NCI-H146 treated with DMSO at 0.1 percent for 48 hours (cell line): ENCODE measurements around the gene SOS2.

Experiments
- DNase-seq: peaks from one replicate; lab custom pipeline; 2025; ENCODE audit not compliant: unreplicated experiment; lab: John Stamatoyannopoulos, UW

The SOS2 gene

GRCh38 chr14:50116966-50117365, 114.4 kb downstream of the SOS2 start:
- peak; percentile 47 for DNase-seq

GRCh38 chr14:50116181-50116956, 115.0 kb downstream of the SOS2 start, which contains the start of gene VCPKMT:
TSS of gene VCPKMT (minus strand) at chr14:50116572. CDS start at chr14:50116552, 20 bp downstream.
- DNase-seq: peak; percentile 81

- no peak for DNase-seq
These were observed 117.9 kb downstream of the SOS2 start for GRCh38 chr14:50113381-50114035.

GRCh38 chr14:50110323-50111037, 120.9 kb downstream of the SOS2 start:
- DNase-seq: no peak

- DNase-seq: no peak
These were observed 122.0 kb downstream of the SOS2 start for GRCh38 chr14:50109342-50109741.

- DNase-seq: no peak
These were observed 123.5 kb downstream of the SOS2 start for GRCh38 chr14:50107850-50108249.

GRCh38 chr14:50106178-50106577, 125.2 kb downstream of the SOS2 start:
- no peak for DNase-seq

GRCh38 chr14:50103558-50103957, 127.8 kb downstream of the SOS2 start:
- DNase-seq: no peak

GRCh38 chr14:50101417-50101816, 130.0 kb downstream of the SOS2 start:
- no peak for DNase-seq

DNA sequence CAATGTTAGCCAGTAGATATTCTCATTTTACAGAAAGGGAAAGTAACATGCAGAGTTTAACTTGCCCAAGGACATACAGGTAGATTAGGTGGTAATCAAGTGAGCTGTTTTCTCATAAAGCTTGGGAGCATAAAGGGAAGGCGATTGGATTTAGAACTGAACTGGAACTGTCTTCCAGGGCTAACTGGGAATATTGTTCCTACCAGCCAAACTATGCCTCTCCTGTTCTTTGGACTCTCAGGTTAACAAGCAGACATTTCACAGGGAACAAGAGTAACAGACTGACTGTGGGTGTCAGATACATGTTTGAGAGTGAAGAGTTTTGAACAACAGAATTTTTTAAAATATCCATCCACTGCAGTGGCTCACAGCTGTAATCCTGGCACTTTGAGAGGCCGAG, 130.6 kb downstream of the SOS2 start:
- DNase-seq: no peak

GRCh38 chr14:50099335-50099734, 132.0 kb downstream of the SOS2 start:
- no peak for DNase-seq

DNA sequence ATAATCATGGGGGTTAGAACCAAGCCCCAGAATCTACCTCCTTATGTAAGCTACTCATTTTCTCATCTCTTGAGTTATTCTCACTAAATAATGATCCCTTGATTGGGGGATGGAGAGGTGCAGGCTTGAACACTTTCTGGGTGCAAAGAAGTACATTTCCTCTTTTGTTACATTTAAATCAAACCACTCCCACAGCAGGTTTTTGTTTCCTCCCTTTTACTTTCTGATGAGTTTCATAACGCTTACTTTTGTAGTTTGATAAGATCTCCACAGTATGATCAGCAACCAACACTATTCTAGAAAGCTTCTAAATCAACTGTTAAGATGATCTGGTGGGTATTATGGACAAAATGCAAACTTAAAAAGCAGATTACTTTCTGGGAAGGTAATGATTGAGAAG, 135.5 kb downstream of the SOS2 start:
- DNase-seq: no peak

DNA sequence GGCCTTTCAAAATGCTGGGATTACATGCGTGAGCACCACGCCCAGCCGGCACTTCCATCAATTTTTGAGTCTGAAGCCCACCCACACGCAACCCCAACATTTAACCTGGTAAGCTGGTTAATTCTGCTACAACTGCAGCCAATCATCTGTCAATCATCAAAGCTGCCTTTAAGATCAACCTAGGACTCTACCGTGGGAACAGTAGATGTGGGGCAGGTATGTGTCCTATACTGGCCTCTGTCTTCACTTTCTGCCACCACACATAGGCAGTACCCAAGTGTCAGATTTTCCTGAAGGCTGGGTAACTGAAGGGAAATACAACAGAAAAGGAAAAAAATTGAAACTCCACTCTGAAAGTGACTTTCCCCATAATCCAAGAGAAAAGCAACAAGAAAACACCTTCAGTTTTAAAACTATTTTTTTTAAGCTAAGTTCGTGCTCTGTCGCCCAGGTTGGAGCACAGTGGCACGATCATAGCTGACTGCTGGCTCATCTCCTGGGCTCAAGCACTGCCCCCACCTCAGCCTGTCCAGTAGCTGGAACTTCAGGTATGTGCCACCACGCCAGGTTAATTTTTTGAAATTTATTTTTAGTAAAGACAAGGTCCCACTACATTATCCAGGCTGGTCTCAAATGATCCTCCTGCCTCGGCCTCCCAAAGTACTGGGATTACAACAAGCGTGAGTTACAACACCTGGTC, 137.2 kb downstream of the SOS2 start:
- no peak for DNase-seq

- DNase-seq: no peak
These were observed 137.9 kb downstream of the SOS2 start for GRCh38 chr14:50093496-50093895.

DNA sequence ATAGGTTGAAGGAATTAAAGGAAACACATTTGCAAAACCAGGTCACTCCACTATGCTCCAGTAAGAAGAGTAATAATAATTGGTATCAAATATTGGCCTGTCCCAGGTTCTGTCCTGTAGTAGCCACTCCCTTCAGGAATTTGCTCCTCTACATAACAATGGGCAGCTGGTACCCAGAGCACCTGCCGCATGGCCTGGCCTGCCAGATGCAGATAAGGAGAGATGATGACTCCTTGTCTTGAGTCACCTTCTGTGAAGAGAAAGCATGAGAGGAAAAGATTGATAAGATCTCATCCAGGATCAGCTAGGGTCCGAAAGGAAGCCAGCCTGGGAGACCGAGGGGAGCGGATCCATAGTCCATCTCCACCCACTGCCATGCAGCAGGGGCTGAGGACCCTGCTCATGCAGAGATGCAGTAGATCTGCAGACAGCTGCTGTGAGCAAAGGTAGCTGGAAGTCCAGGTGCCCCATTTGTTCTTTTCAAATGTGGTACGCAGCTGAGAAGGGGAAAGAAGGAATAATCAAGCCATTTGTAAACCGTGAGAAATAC, 139.3 kb downstream of the SOS2 start:
- no peak for DNase-seq

DNA sequence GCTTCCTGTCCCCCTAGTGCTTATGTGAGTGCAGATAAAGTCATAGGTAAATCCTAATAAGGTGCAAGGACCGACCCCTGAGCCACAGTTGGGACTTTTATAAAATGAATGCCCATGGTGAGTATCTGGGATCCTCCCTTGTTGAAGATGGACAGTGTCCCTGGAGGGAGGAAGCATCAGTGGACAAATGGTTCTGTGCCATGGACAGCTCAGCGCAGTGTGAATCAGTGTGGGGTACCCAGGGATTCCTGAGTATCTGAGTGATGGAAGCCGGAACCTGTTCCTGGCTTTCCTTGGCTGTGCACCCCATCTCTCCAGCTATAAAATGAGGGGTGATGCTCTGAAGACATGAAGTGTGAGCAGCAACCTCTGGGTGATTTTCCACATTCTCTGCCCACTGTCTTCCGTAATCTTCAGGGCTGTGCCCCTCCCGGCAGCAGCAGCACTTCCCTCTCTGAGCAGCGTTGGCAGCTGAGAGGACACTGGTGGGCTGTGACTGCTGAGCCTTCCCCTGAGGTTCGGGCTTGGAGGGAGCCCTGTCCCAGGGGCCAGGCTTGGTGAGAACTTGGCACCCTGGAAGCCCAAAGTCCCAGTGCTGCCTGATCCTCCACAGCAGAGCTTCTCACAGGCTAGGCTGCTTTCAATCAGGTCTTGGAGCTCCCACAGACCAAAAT, 140.0 kb downstream of the SOS2 start:
- DNase-seq: no peak

- no peak for DNase-seq
These were observed 142.2 kb downstream of the SOS2 start for GRCh38 chr14:50089208-50089607.

- no peak for DNase-seq
These were observed 142.6 kb downstream of the SOS2 start for GRCh38 chr14:50088731-50089130.

DNA sequence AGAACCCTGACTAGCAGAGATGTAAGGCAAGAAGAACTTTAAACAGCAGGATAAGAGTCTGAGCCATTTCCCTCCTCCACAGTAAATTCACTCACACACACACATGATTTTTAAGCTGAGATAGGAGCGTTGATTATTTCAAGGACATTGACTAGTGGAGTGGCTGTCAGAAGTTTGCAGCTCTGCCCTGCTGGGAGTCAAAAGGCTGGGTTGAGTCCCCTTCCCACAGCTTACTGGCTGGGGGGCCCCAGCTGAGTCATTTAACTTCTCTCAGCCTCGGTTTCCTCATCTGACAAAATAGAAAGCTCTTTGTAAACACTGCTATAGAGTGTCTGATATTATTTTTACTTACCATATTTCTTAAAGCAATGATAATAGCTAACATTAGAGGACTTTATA, 143.3 kb downstream of the SOS2 start:
- DNase-seq: no peak

DNA sequence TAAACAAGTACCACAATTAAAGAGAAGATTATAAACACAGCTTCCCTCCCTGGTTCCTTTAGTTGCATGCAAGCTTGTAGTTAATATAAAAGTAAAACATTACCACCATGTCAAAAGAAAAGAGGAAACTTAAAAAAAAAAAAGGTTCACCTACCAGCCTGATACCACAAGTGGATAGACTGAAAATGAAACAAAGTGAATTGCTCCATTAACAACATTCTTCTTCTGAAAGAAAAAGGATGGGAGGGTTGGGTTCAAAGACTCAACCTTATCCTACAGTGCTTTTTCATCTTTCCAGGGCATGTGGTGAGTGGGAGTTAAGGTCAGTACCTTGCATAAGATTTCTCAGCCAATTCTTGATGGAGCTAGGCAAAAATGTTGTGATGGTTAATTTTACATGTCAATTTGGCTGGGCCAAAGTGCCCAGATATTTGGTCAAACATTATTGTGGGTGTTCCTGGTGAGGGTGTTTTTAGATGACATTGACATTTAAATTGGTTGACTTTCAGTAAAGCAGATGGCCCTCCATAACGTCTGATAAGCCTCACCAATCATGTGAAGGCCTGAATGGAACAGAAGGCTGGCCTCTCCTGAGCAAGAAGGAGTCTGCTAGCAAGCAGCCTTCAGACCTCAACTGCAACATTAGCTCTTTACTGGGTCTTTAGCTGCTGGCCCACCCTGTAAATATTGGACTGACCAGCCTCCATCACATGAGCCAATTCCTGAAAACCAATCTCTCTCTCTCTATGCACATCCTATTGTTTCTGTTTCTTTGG, 143.8 kb downstream of the SOS2 start:
- DNase-seq: no peak
